Measurements from ENCODE around the gene ABLIM3.

The ABLIM3 gene

GRCh38 chr5:149217096-149217802, 76.0 kb downstream of the ABLIM3 start:
- DNase-seq (ENCODE audit: low read depth in 1 of 2, low spot score in 1 of 2), result no peak

DNA sequence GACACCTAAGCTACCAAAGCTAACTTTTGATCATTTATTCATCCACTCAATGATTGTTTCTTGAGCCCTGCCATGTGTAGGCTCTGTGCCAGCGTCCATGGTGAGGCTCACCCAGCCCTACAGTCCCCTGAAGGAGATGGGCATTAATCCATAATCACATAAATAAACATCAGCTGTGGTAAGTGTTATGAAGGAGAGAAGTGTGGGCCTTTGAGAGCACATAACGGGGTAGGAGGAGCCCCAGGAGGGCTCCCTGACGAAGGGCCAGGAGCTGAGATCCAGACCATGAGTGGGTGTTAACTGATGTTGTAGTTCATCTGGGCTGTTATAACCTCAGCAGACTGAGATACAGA, 76.5 kb downstream of the ABLIM3 start:
- no peak for DNase-seq (ENCODE audit: low read depth in 1 of 2, low spot score in 1 of 2)

GRCh38 chr5:149219584-149219983, 78.3 kb downstream of the ABLIM3 start:
- DNase-seq (ENCODE audit: low read depth in 1 of 2, low spot score in 1 of 2), result no peak

GRCh38 chr5:149220750-149221149, 79.5 kb downstream of the ABLIM3 start:
- DNase-seq (ENCODE audit: low read depth in 1 of 2, low spot score in 1 of 2), result no peak

DNA sequence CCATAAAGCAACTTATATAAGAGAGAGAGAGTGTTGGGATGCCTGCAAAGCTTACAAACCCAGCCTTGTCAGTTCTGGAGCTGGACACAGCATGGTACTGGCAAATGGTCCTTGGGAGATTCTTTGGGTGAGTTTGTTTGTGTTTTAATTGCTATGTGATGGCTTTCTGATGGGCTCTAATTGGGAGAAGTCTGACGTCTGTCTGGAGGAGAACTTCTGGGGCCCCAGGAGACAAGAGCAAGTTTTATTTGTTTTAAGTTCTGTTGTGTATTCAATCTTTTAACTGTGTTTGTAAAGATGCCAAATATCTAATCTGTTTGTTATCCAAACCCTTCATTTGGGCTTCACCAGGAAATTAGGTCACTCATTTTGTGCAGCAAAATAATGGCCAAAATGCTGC, 80.0 kb downstream of the ABLIM3 start:
- DNase-seq (ENCODE audit: low read depth in 1 of 2, low spot score in 1 of 2), result no peak

DNA sequence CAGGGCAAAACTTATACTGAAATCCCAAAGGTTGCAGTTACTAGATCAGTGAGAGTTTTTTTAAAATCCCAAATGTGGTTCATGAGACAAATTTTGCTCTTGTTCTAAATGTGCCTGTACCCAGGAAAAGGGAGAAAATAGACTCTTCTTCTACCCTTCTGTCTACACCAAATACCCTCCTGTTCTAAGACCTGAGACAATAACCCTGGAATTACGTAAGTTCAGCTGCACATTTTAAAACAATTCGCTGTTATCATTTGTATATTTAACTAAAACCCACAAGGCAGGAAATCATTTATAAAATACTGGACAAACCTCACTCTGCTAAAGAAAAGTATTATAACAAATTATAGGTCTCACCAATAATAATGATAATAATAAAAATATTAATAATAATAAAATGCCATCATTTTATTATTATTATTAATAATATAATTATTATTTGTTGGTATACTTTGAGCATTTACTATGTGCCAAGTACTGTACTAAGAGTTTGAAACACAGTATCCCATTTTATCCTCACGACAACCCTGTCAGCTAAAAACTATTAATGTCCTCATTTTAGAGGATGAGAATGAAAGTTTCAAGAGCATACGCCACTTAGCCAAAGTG, 80.5 kb downstream of the ABLIM3 start:
- no peak for DNase-seq (ENCODE audit: low read depth in 1 of 2, low spot score in 1 of 2)

GRCh38 chr5:149223081-149223848, 82.0 kb downstream of the ABLIM3 start:
- DNase-seq (ENCODE audit: low read depth in 1 of 2, low spot score in 1 of 2), result no peak

DNA sequence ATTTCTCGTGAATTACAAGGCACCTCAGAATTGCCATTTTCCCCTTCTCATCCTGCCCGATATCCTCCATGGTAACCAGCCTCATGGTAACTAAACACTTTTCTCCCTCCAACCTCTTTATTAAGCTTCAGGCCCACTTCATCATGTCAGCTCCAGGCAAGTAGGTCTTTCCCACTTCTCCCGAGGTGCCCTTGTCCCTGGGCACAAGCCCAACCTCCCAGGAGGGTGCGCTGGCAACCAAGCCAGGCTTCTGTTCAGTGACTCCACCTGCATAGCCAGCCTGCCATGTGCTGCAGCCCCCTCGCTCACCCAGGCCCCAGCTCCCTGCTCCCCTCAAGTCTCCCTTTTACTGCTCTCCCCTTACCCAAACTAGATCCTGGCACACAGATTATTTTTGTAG, 83.0 kb downstream of the ABLIM3 start:
- DNase-seq (ENCODE audit: low read depth in 1 of 2, low spot score in 1 of 2), result no peak

- DNase-seq (ENCODE audit: low read depth in 1 of 2, low spot score in 1 of 2), result no peak
Measured at GRCh38 chr5:149227168-149227826, 86.0 kb downstream of the ABLIM3 start.

DNA sequence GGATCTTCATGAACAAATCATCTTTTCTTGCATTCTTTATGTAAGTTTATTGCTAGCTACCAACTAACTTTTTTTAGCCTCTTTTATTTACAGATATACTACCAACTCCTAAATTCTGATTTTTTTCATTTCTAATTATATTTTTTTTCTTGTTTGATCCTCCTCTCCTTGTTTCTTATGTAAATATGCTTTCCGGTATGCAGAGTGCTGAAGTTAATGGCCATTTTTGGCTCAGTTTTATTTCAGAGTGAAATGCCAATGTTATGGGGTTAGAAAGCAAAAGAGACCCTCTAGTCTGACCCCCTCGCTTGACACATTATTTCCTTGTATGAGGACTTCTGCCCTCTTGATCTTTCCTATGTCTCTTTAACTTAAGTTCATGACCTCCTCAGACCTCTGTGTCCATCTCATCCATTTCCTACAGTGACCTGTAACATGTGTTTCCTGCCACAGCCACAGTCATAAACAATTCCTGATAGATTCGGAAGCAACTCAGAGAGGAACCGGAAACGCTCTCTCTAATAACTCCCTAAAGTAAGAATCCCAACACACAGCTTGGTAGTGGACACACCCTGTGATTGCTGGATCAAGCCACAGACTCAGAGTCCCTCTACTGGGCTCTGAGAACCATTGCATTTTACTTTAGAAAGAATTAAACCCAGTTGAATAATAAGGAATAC, 87.5 kb downstream of the ABLIM3 start:
- no peak for DNase-seq (ENCODE audit: low read depth in 1 of 2, low spot score in 1 of 2)

GRCh38 chr5:149229298-149229937, 88.1 kb downstream of the ABLIM3 start:
- DNase-seq (ENCODE audit: low read depth in 1 of 2, low spot score in 1 of 2), result no peak

DNA sequence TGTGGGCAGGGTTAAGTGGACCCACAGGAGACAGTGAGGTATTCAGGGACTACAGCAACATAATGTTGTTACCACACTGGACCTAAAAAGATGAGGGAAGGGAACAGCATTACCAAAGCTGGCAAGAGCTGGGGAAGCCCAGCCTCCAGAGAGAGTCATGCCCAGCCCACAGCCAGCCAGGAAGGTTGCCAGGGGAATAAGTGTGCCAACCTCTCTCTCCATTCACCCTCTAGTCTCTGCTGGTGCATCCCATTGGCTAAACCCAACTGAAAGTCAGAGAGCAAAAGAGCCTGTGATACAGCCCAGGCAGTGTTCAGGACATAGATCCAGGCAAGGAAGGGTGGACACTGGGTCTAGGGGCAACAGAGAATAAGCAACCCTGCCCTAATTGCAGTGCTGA, 94.5 kb downstream of the ABLIM3 start:
- DNase-seq (ENCODE audit: low read depth in 1 of 2, low spot score in 1 of 2), result no peak

GRCh38 chr5:149237662-149238061, 96.4 kb downstream of the ABLIM3 start:
- no peak for DNase-seq (ENCODE audit: low read depth in 1 of 2, low spot score in 1 of 2)

GRCh38 chr5:149238540-149238939, 97.2 kb downstream of the ABLIM3 start:
- DNase-seq (ENCODE audit: low read depth in 1 of 2, low spot score in 1 of 2), result no peak

GRCh38 chr5:149239917-149240316, 98.6 kb downstream of the ABLIM3 start:
- DNase-seq (ENCODE audit: low read depth in 1 of 2, low spot score in 1 of 2), result no peak

- DNase-seq (ENCODE audit: low read depth in 1 of 2, low spot score in 1 of 2), result peak; percentile 55 to 75
Measured at GRCh38 chr5:149240354-149240998, 99.2 kb downstream of the ABLIM3 start.

DNA sequence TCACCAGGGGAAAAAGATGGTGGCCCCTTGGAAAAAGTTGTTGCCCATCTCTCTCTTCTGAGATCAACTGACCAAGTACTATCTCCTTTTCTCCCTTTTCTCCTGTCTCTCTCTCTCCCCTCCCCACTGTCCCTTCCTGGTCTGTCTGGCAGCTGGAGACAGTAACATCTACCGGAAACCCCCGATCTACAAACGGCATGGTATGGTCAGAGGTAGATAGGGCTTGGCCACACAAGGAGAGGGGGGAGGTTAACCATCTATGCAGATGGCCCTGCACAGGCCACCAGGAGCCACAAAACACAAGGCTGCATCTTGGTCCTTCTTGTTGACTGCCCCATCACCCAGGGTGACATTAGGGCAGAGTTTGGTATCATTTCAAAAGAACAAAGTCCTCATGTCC, 101.0 kb downstream of the ABLIM3 start:
- no peak for DNase-seq (ENCODE audit: low read depth in 1 of 2, low spot score in 1 of 2)

GRCh38 chr5:149246906-149247305, 105.6 kb downstream of the ABLIM3 start:
- no peak for DNase-seq (ENCODE audit: low read depth in 1 of 2, low spot score in 1 of 2)

- no peak for DNase-seq (ENCODE audit: low read depth in 1 of 2, low spot score in 1 of 2)
Measured at GRCh38 chr5:149247726-149248125, 106.4 kb downstream of the ABLIM3 start.

- DNase-seq (ENCODE audit: low read depth in 1 of 2, low spot score in 1 of 2), result no peak
Measured at GRCh38 chr5:149251546-149251945, 110.3 kb downstream of the ABLIM3 start.

All from activated T-helper 1 cell treated with anti-CD3 and anti-CD28 coated beads, Interleukin-2, amount 50 U/mL, for 16 hours (primary cell).